HepG2 (cell line): ENCODE results near the gene KIAA1549. TPM values are rescaled to one million over a fixed set of nuclear protein-coding genes. Genes with fewer than 3 reads are reported as not detected.

Experiments used
- ATAC-seq: fragments of 200-7000 bp; cut with Tn5 transposase; 3 replicates; pipeline ENCODE4 v1.9.1; 2020; ENCODE audit warnings: mild to moderate bottlenecking, moderate library complexity
- BruUV-seq: library from RNA; stranded (reverse); fragments of 400-500 nt; replicated peaks from 2 replicates; lab custom pipeline; 2021; lab: Mats Ljungman, UMichigan
- CTCF ChIA-PET: fragments of 300-600 bp; formaldehyde crosslinking; extraction: SDS; loops from one replicate; lab custom pipeline; 2021; ENCODE audit warnings: low total read pairs, inconsistent platforms, low intra/inter-chr PET ratio; lab: Yijun Ruan, JAX
- POLR2A ChIA-PET: fragments of 350-600 bp; sonication (Branson Sonifier 250); formaldehyde crosslinking; loops from one replicate; lab custom pipeline; 2020; ENCODE audit warnings: antibody characterized with exemption, inconsistent platforms; lab: Yijun Ruan, JAX
- DNase-seq: peaks from one replicate; pipeline ENCODE4 v3.0.0-alpha.2; 2015; ENCODE audit warnings: low spot score
- FAIRE-seq: peaks from 3 replicates; lab custom pipeline; 2011; peaks lifted over from hg19 to GRCh38; lab: Jason Lieb, UNC
- H2AFZ ChIP-seq: one replicate; pipeline ENCODE4 v1.6.1; 2011; ENCODE audit warnings: low read length, inconsistent platforms
- H3K27ac ChIP-seq: fragments of 300-600 bp; 3 replicates; pipeline ENCODE4 v1.8.0; 2011; ENCODE audit warnings: mixed run types, mild to moderate bottlenecking, mixed read lengths, low read length, inconsistent platforms; ENCODE audit not compliant: insufficient read depth; ENCODE audit errors: extremely low read length
- H3K27me3 ChIP-seq, 2 experiments: fragments of 200-600 bp in 1 of 2; 2 replicates in 1 of 2; 3 replicates in 1 of 2; pipeline versions ENCODE4 v1.6.0 to v1.8.0; 2011; ENCODE audit warnings: low read length in 2 of 2, mild to moderate bottlenecking in 2 of 2, moderate library complexity in 2 of 2, inconsistent platforms in 1 of 2; ENCODE audit not compliant: insufficient read depth in 2 of 2, control insufficient read depth in 1 of 2
- H3K36me3 ChIP-seq, 2 experiments: fragments of 200-600 bp in 1 of 2; replicated peaks in 1 of 2; 2 replicates in 1 of 2; 3 replicates in 1 of 2; pipeline versions ENCODE4 v1.5.1 to v1.8.0; 2011; ENCODE audit warnings: low read length in 2 of 2, inconsistent platforms in 1 of 2; ENCODE audit not compliant: insufficient read depth in 2 of 2, control insufficient read depth in 1 of 2
- H3K4me1 ChIP-seq: 2 replicates; pipeline ENCODE4 v1.5.1; 2012; ENCODE audit warnings: low read length, inconsistent platforms; ENCODE audit not compliant: insufficient read depth
- H3K4me2 ChIP-seq: 2 replicates; pipeline ENCODE4 v1.6.0; 2011; ENCODE audit warnings: low read depth, low read length, inconsistent platforms
- H3K4me3 ChIP-seq, 3 experiments: fragments of 200-600 bp in 1 of 3; sonication (generic), shearing (Covaris generic) in 1 of 3; replicated peaks in 1 of 3; 2 replicates each; pipeline ENCODE4 v1.5.1; 2011 to 2016; ENCODE audit warnings: low read length in 3 of 3, inconsistent platforms in 2 of 3, low read depth in 2 of 3, mild to moderate bottlenecking in 2 of 3, control low read depth in 1 of 3, mixed read lengths in 1 of 3; ENCODE audit not compliant: insufficient read depth in 1 of 3
- H3K79me2 ChIP-seq: one replicate; pipeline ENCODE4 v1.6.1; 2011; ENCODE audit warnings: low read length, inconsistent platforms; ENCODE audit not compliant: insufficient read depth
- H3K9ac ChIP-seq: 2 replicates; pipeline ENCODE4 v1.6.0; 2011; ENCODE audit warnings: mild to moderate bottlenecking, low read depth, low read length, inconsistent platforms; ENCODE audit not compliant: insufficient read depth
- H3K9me3 ChIP-seq: 2 replicates; pipeline ENCODE4 v1.5.1; 2012; ENCODE audit warnings: mild to moderate bottlenecking, low read length
- H4K20me1 ChIP-seq: 2 replicates; pipeline ENCODE4 v1.6.0; 2011; ENCODE audit warnings: inconsistent platforms, mild to moderate bottlenecking, low read length, moderate library complexity; ENCODE audit not compliant: insufficient read depth
- HOXD1 ChIP-seq: sonication (generic); formaldehyde crosslinking; IDR thresholded peaks from 2 replicates; pipeline ENCODE4 v1.5.0; 2020; ENCODE audit warnings: missing genetic modification reagents
- JUN ChIP-seq: sonication (generic); formaldehyde crosslinking; IDR thresholded peaks from 2 replicates; pipeline ENCODE4 v1.4.0; 2020; ENCODE audit warnings: mild to moderate bottlenecking, missing genetic modification reagents
- KDM5B ChIP-seq: sonication (generic); formaldehyde crosslinking; IDR thresholded peaks from 2 replicates; pipeline ENCODE4 v1.4.0; 2020; ENCODE audit warnings: missing genetic modification reagents, mild to moderate bottlenecking, borderline replicate concordance
- MAFK ChIP-seq, 2 experiments: IDR thresholded peaks in 1 of 2; conservative IDR thresholded peaks in 1 of 2; 2 replicates each; pipeline ENCODE4 v1.6.1; 2011; ENCODE audit warnings: improper control_type of control experiment in 2 of 2, low read length in 2 of 2
- NFE2L2 ChIP-seq: fragments of 150-350 bp; IDR thresholded peaks from 2 replicates; pipeline ENCODE4 v1.6.1; 2014; ENCODE audit warnings: low read length
- PHF21A ChIP-seq: sonication (generic); formaldehyde crosslinking; IDR thresholded peaks from 2 replicates; pipeline ENCODE4 v1.5.0; 2020; ENCODE audit warnings: mild to moderate bottlenecking, missing genetic modification reagents
- PPARG ChIP-seq: conservative IDR thresholded peaks from 2 replicates; pipeline ENCODE4 v1.6.1; 2016; ENCODE audit warnings: missing biosample characterization, missing genetic modification reagents
- ZNF563 ChIP-seq: sonication (generic); formaldehyde crosslinking; IDR thresholded peaks from 2 replicates; pipeline ENCODE4 v1.8.0; 2022; ENCODE audit warnings: mild to moderate bottlenecking, moderate library complexity, missing genetic modification reagents
- ZNF737 ChIP-seq: sonication (generic); formaldehyde crosslinking; IDR thresholded peaks from 2 replicates; pipeline ENCODE4 v1.5.0; 2020; ENCODE audit warnings: missing genetic modification reagents, mild to moderate bottlenecking, borderline replicate concordance
- WGBS: methylation state at CpG from one replicate; pipeline ENCODE4 v1.1.6; 2017; ENCODE audit warnings: low lambda C conversion rate; 5-methylcytosine and 5-hydroxymethylcytosine counted together
- in situ Hi-C: cut with HindIII; loops from 2 replicates; pipeline ENCODE4 v1.10.0; 2017; ENCODE audit warnings: low pct_unique_long_range_greater_than_20kb; ENCODE audit not compliant: extremely low pct_ligation_motif_present
- intact Hi-C: fragments of 100-400 bp; cut with micrococcal nuclease; formaldehyde crosslinking; loops from one replicate; pipeline ENCODE4 v1.10.0; 2022; ENCODE audit not compliant: unreplicated experiment
- polyA plus RNA-seq, 8 experiments: library from polyadenylated mRNA; depleted of rRNA in 3 of 8; stranded (reverse) in 7 of 8; unstranded in 1 of 8; fragments of >200 nt; fragmentation: Illumina TruSeq in 4 of 8; extraction: Trizol in 4 of 8; gene quantifications; 2 replicates each; pipeline versions ENCODE4 v1.2.1 to v1.2.3, GENCODE V29; 2011 to 2016; ENCODE audit warnings: low read depth in 4 of 8, missing spikeins in 1 of 8, mixed read lengths in 1 of 8; ENCODE audit not compliant: insufficient read depth in 1 of 8
- total RNA-seq, 5 experiments: library from RNA; depleted of rRNA; stranded (reverse); fragments of >200 nt; fragmentation: Illumina TruSeq; extraction: Trizol; gene quantifications; 2 replicates each; pipeline ENCODE4 v1.2.3, GENCODE V29; 2016; ENCODE audit warnings: low read depth in 1 of 5

The KIAA1549 gene
- total and polyA plus RNA-seq, 2 of the 13 experiments (the other 11 are each of a cell fraction or from before 2014, with no cell fraction given), result 1.1 to 1.8 TPM

- CTCF ChIA-PET, result no interaction called here
- in situ Hi-C loops (no loop called here), intact Hi-C loops (no loop called here)
- H3K27ac ChIP-seq, result no peak overlapping the region
- DNase-seq (no peak), FAIRE-seq (no peak), ATAC-seq (no peak)
- no peaks in the 10 kb centered on the region; a peak in 1 of 5 replicates for H3K36me3 ChIP-seq
- WGBS, result 92% methylated on average over 3 of the region's 3 CpGs
- no peak overlapping the region for H3K9ac ChIP-seq
- H3K79me2 ChIP-seq, result no peaks in the 10 kb centered on the region
- TF ChIP-seq JUN (CRISPR knock-in tag), result no peak
- TF ChIP-seq MAFK (conservative IDR thresholded peaks at IDR 0.05 in 1 of 2, IDR thresholded peaks at IDR 0.05 in 1 of 2; ENCODE audit: low read length in 2 of 2), result no peak
- no peak for TF ChIP-seq ZNF563 (CRISPR knock-in tag)
- TF ChIP-seq KDM5B (CRISPR knock-in tag), result no peak
- TF ChIP-seq PPARG (CRISPR knock-in tag), result no peak
- TF ChIP-seq NFE2L2, result no peak
- TF ChIP-seq PHF21A (CRISPR knock-in tag), result no peak
- no peak for TF ChIP-seq HOXD1 (CRISPR knock-in tag)
- TF ChIP-seq ZNF737, result no peak
- no peaks in the 10 kb centered on the region for H4K20me1 ChIP-seq
- no peak overlapping the region for H3K4me2 ChIP-seq
- no peak overlapping the region for H2AFZ ChIP-seq
- no peaks in the 10 kb centered on the region for H3K9me3 ChIP-seq
- no peaks in the 10 kb centered on the region for H3K4me1 ChIP-seq
- BruUV-seq, result no TSS peak
- no peak overlapping the region for H3K4me3 ChIP-seq
- POLR2A ChIA-PET, result no interaction called here
- no peaks in the 10 kb centered on the region for H3K27me3 ChIP-seq
These were observed 132.9 kb downstream of the KIAA1549 start for GRCh38 chr7:138848056-138848980.
